ENCODE results near the gene XIRP1.
"Not testable (repeated sequence)": the region's sequence is repeated elsewhere in the genome, so short reads cannot be mapped to it uniquely, and the experiment has no call there.

XIRP1 gene

GRCh38 chr3:39184081-39184967, 8.1 kb downstream of the XIRP1 start:
- no peak for FAIRE-seq

- no peak for FAIRE-seq
Observed at GRCh38 chr3:39183211-39184080, 8.9 kb downstream of the XIRP1 start.

- no peak for FAIRE-seq
Observed at GRCh38 chr3:39181408-39182335, 10.7 kb downstream of the XIRP1 start.

- FAIRE-seq = no peak
Observed at GRCh38 chr3:39180546-39181346, 11.6 kb downstream of the XIRP1 start.

- FAIRE-seq = no peak
Observed at GRCh38 chr3:39180183-39180545, 12.2 kb downstream of the XIRP1 start.

GRCh38 chr3:39178553-39178952, 13.8 kb downstream of the XIRP1 start:
- FAIRE-seq = no peak

- FAIRE-seq = no peak
Observed at GRCh38 chr3:39177708-39178332, 14.6 kb downstream of the XIRP1 start.

GRCh38 chr3:39176025-39176714, 16.2 kb downstream of the XIRP1 start:
- no peak for FAIRE-seq

- FAIRE-seq = no peak
Observed at GRCh38 chr3:39173318-39174125, 18.9 kb downstream of the XIRP1 start.

GRCh38 chr3:39171860-39172259, 20.5 kb downstream of the XIRP1 start:
- no peak for FAIRE-seq

- not testable (repeated sequence) for FAIRE-seq
Observed at GRCh38 chr3:39170877-39171276, 21.5 kb downstream of the XIRP1 start.

GRCh38 chr3:39170461-39170860, 21.9 kb downstream of the XIRP1 start:
- FAIRE-seq = no peak

- FAIRE-seq = no peak
Observed at GRCh38 chr3:39169712-39170111, 22.7 kb downstream of the XIRP1 start.

- no peak for FAIRE-seq
Observed at GRCh38 chr3:39168156-39168780, 24.1 kb downstream of the XIRP1 start.

GRCh38 chr3:39166932-39167532, 25.4 kb downstream of the XIRP1 start:
- no peak for FAIRE-seq

- FAIRE-seq = no peak
Observed at GRCh38 chr3:39166134-39166710, 26.2 kb downstream of the XIRP1 start.

- no peak for FAIRE-seq
Observed at GRCh38 chr3:39165518-39165917, 26.9 kb downstream of the XIRP1 start.

GRCh38 chr3:39164414-39164813, 28.0 kb downstream of the XIRP1 start:
- FAIRE-seq = no peak
